GM21723 (cell line): Measurements from ENCODE around the gene FIBCD1.

Experiments
- ATAC-seq: cut with Tn5 transposase; IDR thresholded peaks from one replicate; pipeline ENCODE4 v1.9.1; 2021; ENCODE audit warnings: mild to moderate bottlenecking, moderate library complexity; ENCODE audit not compliant: unreplicated experiment

Gene FIBCD1

GRCh38 chr9:130884111-130884531, 54.9 kb downstream of the FIBCD1 start:
- ATAC-seq = no peak

GRCh38 chr9:130883479-130883878, 55.6 kb downstream of the FIBCD1 start:
- ATAC-seq = no peak

GRCh38 chr9:130882696-130883225, 56.3 kb downstream of the FIBCD1 start:
- ATAC-seq = no peak

- no peak for ATAC-seq
Observed at GRCh38 chr9:130881516-130881915, 57.5 kb downstream of the FIBCD1 start.

- no peak for ATAC-seq
Observed at GRCh38 chr9:130880599-130881220, 58.3 kb downstream of the FIBCD1 start.

- no peak for ATAC-seq
Observed at GRCh38 chr9:130879863-130880411, 59.1 kb downstream of the FIBCD1 start.

- ATAC-seq = no peak
Observed at GRCh38 chr9:130878295-130878694, 60.8 kb downstream of the FIBCD1 start.

- ATAC-seq = no peak
Observed at GRCh38 chr9:130877300-130877699, 61.7 kb downstream of the FIBCD1 start.

- no peak for ATAC-seq
Observed at GRCh38 chr9:130874783-130875182, 64.3 kb downstream of the FIBCD1 start.

GRCh38 chr9:130873966-130874365, 65.1 kb downstream of the FIBCD1 start:
- no peak for ATAC-seq

- ATAC-seq = no peak
Observed at GRCh38 chr9:130872912-130873503, 66.0 kb downstream of the FIBCD1 start.

- ATAC-seq = no peak
Observed at GRCh38 chr9:130872508-130872907, 66.5 kb downstream of the FIBCD1 start.

GRCh38 chr9:130872093-130872492, 67.0 kb downstream of the FIBCD1 start:
- ATAC-seq = no peak

GRCh38 chr9:130871395-130872062, 67.5 kb downstream of the FIBCD1 start:
- ATAC-seq = no peak

GRCh38 chr9:130870491-130871381, 68.3 kb downstream of the FIBCD1 start:
- ATAC-seq = peak; percentile 81

- ATAC-seq = no peak
Observed at GRCh38 chr9:130869250-130869649, 69.8 kb downstream of the FIBCD1 start.

GRCh38 chr9:130868230-130868629, 70.8 kb downstream of the FIBCD1 start:
- ATAC-seq = no peak

- no peak for ATAC-seq
Observed at GRCh38 chr9:130867556-130867955, 71.5 kb downstream of the FIBCD1 start.

GRCh38 chr9:130866474-130866965, 72.5 kb downstream of the FIBCD1 start:
- ATAC-seq = no peak

- no peak for ATAC-seq
Observed at GRCh38 chr9:130865921-130866320, 73.1 kb downstream of the FIBCD1 start.

- no peak for ATAC-seq
Observed at GRCh38 chr9:130864541-130864940, 74.5 kb downstream of the FIBCD1 start.
